GM21737 (cell line): Measurements from ENCODE around the gene RYR2.

ENCODE experiments used
- ATAC-seq: cut with Tn5 transposase; IDR thresholded peaks from one replicate; pipeline ENCODE4 v1.9.1; 2021; ENCODE audit warnings: mild to moderate bottlenecking, moderate library complexity; ENCODE audit not compliant: unreplicated experiment

Gene RYR2

DNA sequence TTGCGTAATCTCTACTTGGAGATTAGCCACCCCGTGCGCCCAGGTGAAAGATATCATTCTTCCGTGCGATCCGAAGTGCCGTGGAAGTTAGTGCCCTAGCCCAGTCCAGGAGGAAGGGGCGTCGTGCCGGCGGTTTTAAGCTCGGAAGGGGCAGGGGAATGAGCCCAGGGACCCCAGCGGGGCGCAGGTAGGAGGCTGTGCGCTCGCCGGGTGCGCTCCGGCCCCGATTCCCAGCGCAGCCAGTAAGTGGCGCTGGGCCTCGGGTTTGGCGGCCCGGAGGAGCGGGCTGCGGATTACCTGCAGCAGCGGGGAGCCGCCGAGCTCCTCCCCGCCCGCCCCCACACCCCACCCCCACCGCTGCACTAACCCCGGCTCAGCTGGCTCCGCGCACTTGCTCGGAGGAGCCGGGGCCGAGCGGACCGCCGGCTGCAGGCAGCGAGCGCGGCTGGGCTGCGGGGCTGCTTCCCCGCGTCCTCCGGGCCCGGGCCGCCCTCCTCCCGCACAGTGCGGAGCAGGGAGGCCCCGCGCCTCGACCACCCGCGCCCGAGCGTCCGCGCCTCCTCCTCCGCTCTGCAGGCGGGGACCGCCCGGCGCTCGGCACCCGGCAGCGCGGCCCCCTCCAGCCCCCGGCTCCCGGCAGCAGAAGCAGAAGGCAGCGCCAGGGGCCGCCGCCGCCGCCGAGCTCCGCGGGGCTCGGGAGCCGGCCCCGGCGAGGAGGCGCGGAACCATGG is at the start of gene RYR2:
TSS of gene RYR2 (plus strand) at position 390 of the 731 bp plus-strand sequence. CDS start at position 728, 338 bp downstream.
- ATAC-seq = no peak

GRCh38 chr1:236992449-236992848 is 49.5 kb upstream of the RYR2 start:
- ATAC-seq = no peak

GRCh38 chr1:236994450-236994849 is 47.5 kb upstream of the RYR2 start:
- ATAC-seq = no peak

DNA sequence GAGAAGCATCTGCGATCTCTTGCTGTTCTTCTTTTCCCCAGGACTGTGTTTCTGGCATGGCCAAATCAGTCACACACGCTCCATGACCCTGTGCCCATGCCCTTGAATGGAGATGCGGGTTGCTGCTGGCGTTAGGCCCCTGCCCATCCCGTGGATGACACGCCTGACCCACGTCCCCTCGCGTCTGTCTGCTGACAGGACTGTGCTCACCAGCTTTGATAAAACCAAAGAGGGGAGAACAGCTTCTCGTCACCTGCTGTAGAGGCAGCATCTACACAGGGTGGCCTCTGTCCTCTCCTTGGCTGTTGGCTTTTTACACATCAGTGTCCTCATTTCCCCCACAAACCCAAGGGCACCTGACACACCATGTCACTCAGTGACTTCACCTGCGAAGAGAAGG is 44.6 kb upstream of the RYR2 start:
- no peak for ATAC-seq

DNA sequence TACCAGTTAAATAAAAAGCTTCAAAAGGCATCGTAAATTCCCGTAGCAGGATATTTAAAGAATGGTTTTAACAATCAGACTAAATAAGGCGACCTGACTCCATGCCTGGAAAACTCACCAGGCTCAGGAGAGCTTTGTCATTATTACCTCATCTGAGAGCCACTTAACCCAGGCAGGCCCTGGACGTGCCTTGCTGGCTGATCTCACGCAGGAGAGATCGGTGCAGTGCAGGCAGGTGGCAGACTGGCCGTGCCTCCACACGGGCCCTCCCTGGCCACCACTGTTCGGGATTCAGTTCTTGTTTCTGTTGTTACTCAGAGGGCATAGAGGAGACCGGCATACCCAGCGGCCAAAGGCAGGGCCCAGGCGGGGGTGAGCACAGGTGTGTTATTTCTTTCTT is 44.1 kb upstream of the RYR2 start:
- ATAC-seq = no peak

GRCh38 chr1:236998546-236998945 is 43.4 kb upstream of the RYR2 start:
- ATAC-seq = no peak

- ATAC-seq = no peak
Observed at GRCh38 chr1:237000191-237000590, 41.8 kb upstream of the RYR2 start.

DNA sequence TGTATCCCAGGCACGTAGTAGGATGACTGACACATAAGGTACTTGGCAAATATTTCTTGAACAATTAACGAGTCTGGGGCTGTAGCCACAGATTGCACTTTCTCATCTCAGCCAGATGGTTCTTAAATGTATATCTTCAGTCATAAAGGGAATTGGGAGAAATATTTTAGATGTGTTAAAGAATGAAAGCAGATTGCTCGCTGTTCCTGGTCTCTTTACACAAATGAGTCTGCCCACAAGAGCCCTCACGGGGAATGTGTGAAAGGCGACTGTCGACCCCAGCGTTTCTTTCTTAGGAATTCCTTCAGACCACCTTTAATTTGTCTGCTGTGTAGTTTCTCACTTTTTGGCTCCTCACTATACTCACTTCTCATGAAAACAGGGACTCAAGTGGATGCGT is 38.5 kb upstream of the RYR2 start:
- ATAC-seq = no peak

DNA sequence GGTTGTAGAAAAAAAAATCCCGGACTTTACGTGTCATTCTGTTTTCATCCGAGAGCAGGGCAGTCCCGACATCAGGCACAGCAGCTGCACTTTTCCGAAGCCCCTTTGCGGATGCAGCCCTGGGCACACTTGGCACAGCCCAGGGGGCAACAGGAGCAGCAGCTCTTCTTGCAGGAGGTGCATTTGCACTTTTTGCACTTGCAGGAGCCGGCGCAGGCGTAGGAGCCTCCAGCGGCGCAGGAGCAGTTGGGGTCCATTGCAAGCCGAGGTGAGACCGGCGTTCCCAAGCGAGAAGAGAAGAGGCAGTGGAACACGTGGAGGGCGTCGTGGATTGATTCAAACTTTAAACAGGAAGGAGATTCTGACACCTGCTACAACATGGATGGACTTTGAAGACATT is 37.9 kb upstream of the RYR2 start, which contains the start of gene MT1HL1:
TSS of gene MT1HL1 (minus strand) at position 326 of the 400 bp plus-strand sequence. CDS start at position 257, 69 bp downstream.
- no peak for ATAC-seq

DNA sequence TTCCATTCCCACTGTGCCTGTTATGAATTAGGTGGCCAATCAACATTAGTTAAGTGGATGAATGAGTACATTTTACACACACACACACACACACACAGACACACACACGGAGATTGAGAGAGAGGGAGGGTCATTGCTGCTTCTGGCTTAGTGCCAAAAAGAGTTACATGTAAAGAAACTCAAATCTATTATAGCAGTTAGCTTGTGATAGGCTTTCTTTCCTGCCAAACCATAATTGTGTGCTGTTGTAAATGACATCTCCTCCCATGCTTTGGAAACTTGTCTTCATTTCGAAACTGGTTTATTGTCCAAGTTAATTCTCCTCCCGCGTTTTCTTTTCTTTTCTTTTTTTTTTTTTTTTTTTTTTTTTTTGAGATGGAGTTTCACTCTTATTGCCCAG is 36.3 kb upstream of the RYR2 start:
- ATAC-seq = no peak

GRCh38 chr1:237007147-237007881 is 34.7 kb upstream of the RYR2 start:
- ATAC-seq = no peak

GRCh38 chr1:237009611-237010010 is 32.4 kb upstream of the RYR2 start:
- ATAC-seq = no peak

DNA sequence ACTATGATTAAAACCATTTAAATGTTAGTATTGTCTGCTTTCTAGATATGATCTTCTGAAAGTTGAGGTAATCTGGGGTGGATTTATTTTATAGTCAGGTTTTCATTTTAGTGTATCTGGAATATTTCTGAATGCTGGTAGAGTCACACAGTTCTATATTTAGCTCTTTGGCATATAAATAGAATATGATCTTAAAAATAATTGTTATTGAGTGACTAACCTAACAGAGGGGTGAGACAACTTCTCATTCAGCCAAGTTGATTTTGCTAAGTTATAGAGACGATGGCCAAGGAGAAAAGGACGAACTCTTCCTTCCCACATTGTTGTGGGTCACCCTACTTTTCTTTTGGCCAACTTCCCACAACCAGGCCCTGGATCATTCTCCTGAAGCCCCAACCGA is 30.6 kb upstream of the RYR2 start:
- ATAC-seq = no peak

- ATAC-seq = no peak
Observed at GRCh38 chr1:237012361-237012760, 29.6 kb upstream of the RYR2 start.

DNA sequence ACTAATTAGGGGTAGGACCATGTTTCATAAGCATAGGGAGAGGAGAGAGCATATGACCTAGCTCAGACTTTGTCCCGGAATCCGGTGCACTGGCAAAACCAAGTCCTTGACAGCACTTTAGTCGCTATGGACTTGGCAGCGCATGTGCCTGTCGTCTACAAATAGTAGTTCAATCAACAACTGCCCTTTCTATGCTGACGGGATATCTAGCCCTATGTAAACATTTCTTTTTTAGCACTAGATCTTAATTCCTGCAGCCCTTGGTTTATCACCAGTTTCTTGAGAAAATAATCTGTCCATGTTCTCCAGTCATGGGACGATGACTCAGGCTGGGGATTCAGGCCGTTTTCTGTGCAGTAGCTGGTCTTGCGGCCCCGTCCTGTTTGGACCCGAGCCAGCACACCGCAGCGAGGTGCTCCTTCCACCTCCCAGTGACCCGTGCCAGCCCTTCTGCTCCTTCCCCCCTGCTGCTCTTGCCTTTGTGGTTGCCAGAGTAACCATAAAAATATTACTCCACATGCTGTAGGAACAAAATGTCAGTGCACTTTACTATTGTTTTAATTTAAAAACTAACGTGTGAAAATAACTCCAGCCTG is 29.1 kb upstream of the RYR2 start:
- no peak for ATAC-seq

DNA sequence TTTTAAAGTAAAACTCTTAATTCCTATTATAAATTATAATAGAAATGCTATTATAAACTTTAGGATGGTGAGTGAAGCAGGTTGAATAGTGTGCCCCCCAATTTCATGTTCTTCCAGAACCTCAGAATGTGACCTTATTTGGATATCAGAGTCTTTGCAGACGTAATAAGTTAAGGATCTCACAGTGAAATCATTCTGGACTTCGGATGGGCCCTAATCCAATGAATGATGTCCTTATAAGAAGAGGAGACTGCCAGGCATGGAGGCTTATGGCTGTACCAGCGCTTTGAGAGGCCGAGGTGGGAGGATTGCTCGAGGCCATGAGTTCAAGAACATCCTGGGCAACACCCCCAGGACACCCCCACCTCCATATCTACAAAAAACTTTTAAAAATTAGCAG is 28.4 kb upstream of the RYR2 start:
- ATAC-seq = no peak

DNA sequence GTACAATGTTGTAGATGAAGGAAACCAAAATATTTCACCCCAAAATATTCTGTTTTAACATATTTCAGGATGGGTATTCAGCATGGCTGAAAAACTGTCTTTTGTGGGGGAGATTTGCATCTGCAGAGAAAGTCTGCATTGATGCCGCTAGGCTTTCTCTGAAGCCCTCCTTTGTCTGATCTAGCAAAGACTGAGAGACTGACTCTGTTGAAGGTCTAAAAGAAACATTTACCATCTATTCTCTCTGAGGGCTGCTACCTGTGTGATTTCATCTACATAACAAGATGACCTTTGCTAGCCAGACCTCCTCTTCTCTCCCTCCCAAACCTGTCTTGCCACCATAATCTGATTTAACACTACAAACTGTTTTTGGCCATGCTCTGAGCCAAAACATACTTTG is 25.4 kb upstream of the RYR2 start:
- no peak for ATAC-seq

GRCh38 chr1:237018896-237019295 is 23.1 kb upstream of the RYR2 start:
- no peak for ATAC-seq

GRCh38 chr1:237025358-237026074 is 16.5 kb upstream of the RYR2 start:
- no peak for ATAC-seq

- no peak for ATAC-seq
Observed at GRCh38 chr1:237029240-237029639, 12.7 kb upstream of the RYR2 start.

GRCh38 chr1:237029850-237030535 is 12.0 kb upstream of the RYR2 start:
- no peak for ATAC-seq
